Measurements from ENCODE around the gene RPL5. TPM values are rescaled to one million over a fixed set of nuclear protein-coding genes. Genes with fewer than 3 reads are reported as not detected.

RPL5 gene
- total RNA-seq, 1 donor from 2014 or later, result 713 TPM

GRCh38 chr1:92877081-92877711 lies 45.4 kb downstream of the RPL5 start:
- Histone ChIP-seq H3K9me3 (no peaks in the 10 kb centered on the region), H3K27me3 (ENCODE audit: low read depth) (no peaks in the 10 kb centered on the region), H3K36me3 (no peaks in the 10 kb centered on the region), H3K4me3 (no peak overlapping the region), H3K27ac (no peak overlapping the region), H3K4me1 (peaks cover 8% of the 10 kb centered on the region)
- no peak for DNase-seq
- intact Hi-C loops (cut with DNase I), result no loop called here
- ATAC-seq, result no peak
- TF ChIP-seq CTCF (IDR thresholded peaks at IDR 0.05), result no peak

GRCh38 chr1:92877792-92878191 lies 46.0 kb downstream of the RPL5 start:
- no peaks in the 10 kb centered on the region for H3K9me3 ChIP-seq
- ATAC-seq (no peak), DNase-seq (no peak)
- TF ChIP-seq CTCF (IDR thresholded peaks at IDR 0.05), result no peak
- intact Hi-C loops (cut with DNase I), result no loop called here
- H3K27me3 ChIP-seq (ENCODE audit: low read depth), result no peaks in the 10 kb centered on the region
- H3K4me1 ChIP-seq, result peaks cover 8% of the 10 kb centered on the region
- H3K36me3 ChIP-seq, result no peaks in the 10 kb centered on the region
- no peak overlapping the region for H3K27ac ChIP-seq
- no peak overlapping the region for H3K4me3 ChIP-seq

GRCh38 chr1:92879316-92879968 lies 47.6 kb downstream of the RPL5 start:
- no peak for DNase-seq
- H3K36me3 ChIP-seq, result no peaks in the 10 kb centered on the region
- ATAC-seq, result no peak
- H3K4me1 ChIP-seq, result peaks cover 8% of the 10 kb centered on the region
- H3K4me3 ChIP-seq, result no peak overlapping the region
- no peak overlapping the region for H3K27ac ChIP-seq
- intact Hi-C loops (cut with DNase I), result no loop called here
- no peaks in the 10 kb centered on the region for H3K9me3 ChIP-seq
- H3K27me3 ChIP-seq (ENCODE audit: low read depth), result no peaks in the 10 kb centered on the region
- TF ChIP-seq CTCF (IDR thresholded peaks at IDR 0.05), result no peak

- Histone ChIP-seq H3K4me1 (peaks cover 8% of the 10 kb centered on the region), H3K27ac (no peak overlapping the region), H3K36me3 (no peaks in the 10 kb centered on the region), H3K27me3 (ENCODE audit: low read depth) (no peaks in the 10 kb centered on the region), H3K9me3 (no peaks in the 10 kb centered on the region), H3K4me3 (no peak overlapping the region)
- ATAC-seq, result no peak
- TF ChIP-seq CTCF (IDR thresholded peaks at IDR 0.05), result no peak
- DNase-seq, result no peak
- intact Hi-C loops (cut with DNase I), result no loop called here
Observed at GRCh38 chr1:92881391-92881790, 49.6 kb downstream of the RPL5 start.

- Histone ChIP-seq H3K36me3 (no peaks in the 10 kb centered on the region), H3K9me3 (no peaks in the 10 kb centered on the region), H3K27ac (no peak overlapping the region), H3K4me1 (peaks cover 6% of the 10 kb centered on the region), H3K4me3 (no peak overlapping the region), H3K27me3 (ENCODE audit: low read depth) (no peaks in the 10 kb centered on the region)
- ATAC-seq (peak; percentile 54 to 56), DNase-seq (no peak)
- no peak for TF ChIP-seq CTCF (IDR thresholded peaks at IDR 0.05)
- intact Hi-C loops (cut with DNase I), result no loop called here
Observed at GRCh38 chr1:92882819-92883218, 51.0 kb downstream of the RPL5 start.
